CD14-positive monocyte (primary cell): ENCODE results near the gene KCNQ1. TPM values are rescaled to one million over a fixed set of nuclear protein-coding genes. Genes with fewer than 3 reads are reported as not detected.
A peak's percentile ranks its signal among the peaks of the same experiment; 100 is the strongest.

ENCODE experiments used
- DNase-seq, 3 donors: peaks; one replicate each; pipeline ENCODE4 v3.0.0-alpha.2; 2011 to 2022
- H2AFZ ChIP-seq: 2 replicates; pipeline ENCODE4 v1.6.0; 2012; ENCODE audit warnings: mild to moderate bottlenecking, low read depth, low read length, inconsistent platforms; ENCODE audit not compliant: insufficient read depth, poor library complexity, severe bottlenecking
- H3K27ac ChIP-seq, 2 donors: 1 replicate in 1 of 2; 2 replicates in 1 of 2; pipeline ENCODE4 v1.5.1; 2012 to 2013; ENCODE audit warnings: low read length in 2 of 2, control low read depth in 1 of 2, inconsistent platforms in 1 of 2, low read depth in 1 of 2, mild to moderate bottlenecking in 1 of 2
- H3K27me3 ChIP-seq, 2 donors: one replicate each; pipeline versions ENCODE4 v1.6.0 to v1.6.1; 2011 to 2013; ENCODE audit warnings: low read length in 2 of 2; ENCODE audit not compliant: control insufficient read depth in 2 of 2, insufficient read depth in 2 of 2
- H3K36me3 ChIP-seq, 2 donors: replicated peaks in 1 of 2; 1 replicate in 1 of 2; 2 replicates in 1 of 2; pipeline versions ENCODE4 v1.5.1 to v1.6.1; 2012 to 2013; ENCODE audit warnings: low read length in 2 of 2, control low read depth in 1 of 2, inconsistent platforms in 1 of 2, mild to moderate bottlenecking in 1 of 2; ENCODE audit not compliant: insufficient read depth in 2 of 2, control insufficient read depth in 1 of 2
- H3K4me1 ChIP-seq, 2 donors: 1 replicate in 1 of 2; 2 replicates in 1 of 2; pipeline versions ENCODE4 v1.5.1 to v1.6.1; 2012 to 2013; ENCODE audit warnings: low read length in 2 of 2, control low read depth in 1 of 2, inconsistent platforms in 1 of 2, mild to moderate bottlenecking in 1 of 2, moderate library complexity in 1 of 2; ENCODE audit not compliant: insufficient read depth in 2 of 2, control insufficient read depth in 1 of 2
- H3K4me2 ChIP-seq: replicated peaks from 2 replicates; pipeline ENCODE3; 2012; ENCODE audit warnings: low read length, moderate library complexity, mild to moderate bottlenecking; ENCODE audit not compliant: poor library complexity, severe bottlenecking; ENCODE audit errors: extremely low read depth
- H3K4me3 ChIP-seq, 3 experiments: fragments of 200-600 bp in 1 of 3; sonication (generic) in 1 of 3; replicated peaks in 1 of 3; 1 replicate in 2 of 3; 2 replicates in 1 of 3; pipeline ENCODE4 v1.5.1; 2011 to 2013; ENCODE audit warnings: low read length in 3 of 3, mild to moderate bottlenecking in 3 of 3, control low read depth in 2 of 3, low read depth in 2 of 3, inconsistent platforms in 1 of 3, moderate library complexity in 1 of 3
- H3K79me2 ChIP-seq: 2 replicates; pipeline ENCODE4 v1.6.0; 2012; ENCODE audit warnings: mild to moderate bottlenecking, control low read depth, inconsistent platforms, low read length, moderate library complexity; ENCODE audit not compliant: insufficient read depth
- H3K9ac ChIP-seq: 2 replicates; pipeline ENCODE4 v1.6.0; 2017; ENCODE audit warnings: low read length, mild to moderate bottlenecking; ENCODE audit not compliant: insufficient read depth, poor library complexity, severe bottlenecking
- H3K9me3 ChIP-seq, 2 donors: replicated peaks in 1 of 2; 1 replicate in 1 of 2; 2 replicates in 1 of 2; pipeline versions ENCODE4 v1.5.1 to v1.6.1; 2012 to 2013; ENCODE audit warnings: low read length in 2 of 2, control low read depth in 1 of 2; ENCODE audit not compliant: control insufficient read depth in 1 of 2, insufficient read depth in 1 of 2
- H4K20me1 ChIP-seq: 2 replicates; pipeline ENCODE4 v1.6.0; 2012; ENCODE audit warnings: mild to moderate bottlenecking, low read length, control low read depth, moderate library complexity; ENCODE audit not compliant: insufficient read depth
- H3K27ac Mint-ChIP-seq, 7 donors: one replicate each; pipeline ENCODE4 v1.8.0; 2020; ENCODE audit warnings: mild to moderate bottlenecking in 7 of 7, mixed read lengths in 7 of 7, moderate library complexity in 6 of 7, inconsistent platforms in 2 of 7
- H3K27me3 Mint-ChIP-seq, 3 donors: one replicate each; pipeline ENCODE4 v1.8.0; 2021 to 2022; ENCODE audit warnings: low read depth in 3 of 3, mild to moderate bottlenecking in 3 of 3, mixed read lengths in 3 of 3, moderate library complexity in 3 of 3, inconsistent platforms in 1 of 3
- H3K36me3 Mint-ChIP-seq, 2 donors: one replicate each; pipeline ENCODE4 v1.8.0; 2020; ENCODE audit warnings: mixed read lengths in 2 of 2, inconsistent platforms in 1 of 2, mild to moderate bottlenecking in 1 of 2
- H3K4me1 Mint-ChIP-seq: one replicate; pipeline ENCODE4 v1.8.0; 2020; ENCODE audit warnings: mild to moderate bottlenecking, mixed read lengths
- H3K4me3 Mint-ChIP-seq, 2 donors: one replicate each; pipeline ENCODE4 v1.8.0; 2020; ENCODE audit warnings: mild to moderate bottlenecking in 2 of 2, mixed read lengths in 2 of 2, moderate library complexity in 1 of 2
- H3K9me3 Mint-ChIP-seq, 7 donors: one replicate each; pipeline ENCODE4 v1.8.0; 2020 to 2022; ENCODE audit warnings: mixed read lengths in 7 of 7, mild to moderate bottlenecking in 6 of 7, moderate library complexity in 6 of 7, inconsistent platforms in 2 of 7
- WGBS: methylation state at CpG from one replicate; pipeline ENCODE4 v1.1.5; 2013; ENCODE audit warnings: missing lambda C conversion rate; ENCODE audit not compliant: insufficient coverage; 5-methylcytosine and 5-hydroxymethylcytosine counted together
- intact Hi-C, 2 donors: fragments of 100-400 bp; cut with micrococcal nuclease; formaldehyde crosslinking; loops; one replicate each; pipeline versions ENCODE4 v1.15.0 to v1.15.1; 2023
- polyA plus RNA-seq, 3 donors: library from polyadenylated mRNA; depleted of rRNA in 1 of 3; unstranded in 2 of 3; stranded (reverse) in 1 of 3; fragments of 300-500 nt in 2 of 3; fragments of >200 nt in 1 of 3; fragmentation: Illumina TruSeq in 2 of 3; gene quantifications; 1 replicate in 2 of 3; 2 replicates in 1 of 3; pipeline ENCODE4 v1.2.3, GENCODE V29; 2012 to 2021
- TF ChIP-seq, protein P1 (sequence below): fragments of 200-600 bp; IDR thresholded peaks from one replicate; pipeline ENCODE4 v1.8.0; 2022; ENCODE audit warnings: antibody characterized with exemption, mild to moderate bottlenecking

KCNQ1 gene
- polyA plus RNA-seq, 3 donors: 14.9 to 31.8 (median 21.6) TPM

DNA sequence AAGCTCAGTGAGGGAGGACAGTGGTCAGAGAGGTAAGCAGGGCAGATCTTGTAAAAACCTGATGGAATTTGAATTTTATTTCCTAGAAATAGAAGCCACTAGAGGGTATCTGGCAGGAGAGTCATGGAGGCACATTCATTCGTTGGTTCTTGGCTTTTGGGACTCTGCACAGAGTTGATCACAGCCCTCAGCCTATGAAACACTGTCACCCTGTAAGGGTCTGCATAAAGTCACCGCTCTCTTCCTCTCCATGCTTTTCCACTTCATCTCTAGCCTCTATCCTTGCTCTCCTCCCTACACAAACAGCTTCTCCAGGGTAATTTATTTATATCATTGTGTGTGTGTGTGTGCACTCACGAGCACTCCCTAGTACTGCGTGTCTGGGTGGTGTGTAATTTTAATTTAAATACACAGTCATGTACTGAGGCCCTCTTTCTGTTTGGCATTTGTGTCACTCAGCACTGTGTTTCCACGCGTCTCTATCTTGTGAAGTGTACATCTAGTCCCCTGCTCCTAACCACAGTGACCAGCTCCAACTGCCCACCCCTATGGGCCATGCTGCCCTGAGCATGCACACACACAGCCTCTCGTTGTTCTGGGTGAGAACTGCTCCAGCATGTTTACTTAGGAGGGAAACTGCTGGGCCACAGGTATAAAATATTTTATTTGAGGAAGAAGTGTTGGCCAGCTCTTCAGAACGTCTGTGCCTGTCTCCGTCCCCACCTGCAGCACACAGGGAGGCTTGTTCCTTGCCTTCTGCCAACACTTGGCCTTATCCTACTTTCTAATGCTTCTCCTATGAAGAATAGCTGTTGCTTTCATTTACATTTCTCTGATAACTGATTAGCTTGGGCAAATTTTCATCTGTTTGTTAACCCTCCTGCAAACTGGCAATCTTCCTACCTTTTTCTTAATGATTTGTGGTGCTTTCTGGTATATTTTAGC lies 250.5 kb downstream of the KCNQ1 start:
- Histone ChIP-seq H3K4me1 (peaks cover 15% of the 10 kb centered on the region in 2 donors), H3K27me3 (no peaks in the 10 kb centered on the region), H3K79me2 (peaks cover 7% of the 10 kb centered on the region), H3K9ac (no peak overlapping the region), H3K9me3 (peaks cover 11 to 17% of the 10 kb centered on the region in 2 donors), H2AFZ (no peak overlapping the region), H3K36me3 (peaks cover 6 to 29% of the 10 kb centered on the region in 2 donors), H3K4me2 (no peak overlapping the region), H3K4me3 (no peak overlapping the region), H4K20me1 (peaks cover 81% of the 10 kb centered on the region), H3K27ac (no peak overlapping the region)
- DNase-seq: no peak
- TF ChIP-seq, protein P1, sequence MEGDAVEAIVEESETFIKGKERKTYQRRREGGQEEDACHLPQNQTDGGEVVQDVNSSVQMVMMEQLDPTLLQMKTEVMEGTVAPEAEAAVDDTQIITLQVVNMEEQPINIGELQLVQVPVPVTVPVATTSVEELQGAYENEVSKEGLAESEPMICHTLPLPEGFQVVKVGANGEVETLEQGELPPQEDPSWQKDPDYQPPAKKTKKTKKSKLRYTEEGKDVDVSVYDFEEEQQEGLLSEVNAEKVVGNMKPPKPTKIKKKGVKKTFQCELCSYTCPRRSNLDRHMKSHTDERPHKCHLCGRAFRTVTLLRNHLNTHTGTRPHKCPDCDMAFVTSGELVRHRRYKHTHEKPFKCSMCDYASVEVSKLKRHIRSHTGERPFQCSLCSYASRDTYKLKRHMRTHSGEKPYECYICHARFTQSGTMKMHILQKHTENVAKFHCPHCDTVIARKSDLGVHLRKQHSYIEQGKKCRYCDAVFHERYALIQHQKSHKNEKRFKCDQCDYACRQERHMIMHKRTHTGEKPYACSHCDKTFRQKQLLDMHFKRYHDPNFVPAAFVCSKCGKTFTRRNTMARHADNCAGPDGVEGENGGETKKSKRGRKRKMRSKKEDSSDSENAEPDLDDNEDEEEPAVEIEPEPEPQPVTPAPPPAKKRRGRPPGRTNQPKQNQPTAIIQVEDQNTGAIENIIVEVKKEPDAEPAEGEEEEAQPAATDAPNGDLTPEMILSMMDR: no peak
- Mint-ChIP-seq H3K4me1 (peaks cover 24% of the 10 kb centered on the region), H3K36me3 (peaks cover 40 to 46% of the 10 kb centered on the region in 2 donors), H3K27ac (peak overlapping the region in 2 of 7 donors; percentile 24 to 40), H3K27me3 (peaks cover 3 to 7% (median 5%) of the 10 kb centered on the region in 3 donors), H3K9me3 (peaks cover 8 to 12% (median 11%) of the 10 kb centered on the region in 7 donors), H3K4me3 (no peak overlapping the region)
- intact Hi-C loops: loop anchor here in 1 of 2 donors (10.0 kb wide), 1 partner anchor 190 kb away; the partner anchor contains the start of gene CDKN1C
- no CpG with 5 or more reads among the region's 9 CpGs for WGBS

DNA sequence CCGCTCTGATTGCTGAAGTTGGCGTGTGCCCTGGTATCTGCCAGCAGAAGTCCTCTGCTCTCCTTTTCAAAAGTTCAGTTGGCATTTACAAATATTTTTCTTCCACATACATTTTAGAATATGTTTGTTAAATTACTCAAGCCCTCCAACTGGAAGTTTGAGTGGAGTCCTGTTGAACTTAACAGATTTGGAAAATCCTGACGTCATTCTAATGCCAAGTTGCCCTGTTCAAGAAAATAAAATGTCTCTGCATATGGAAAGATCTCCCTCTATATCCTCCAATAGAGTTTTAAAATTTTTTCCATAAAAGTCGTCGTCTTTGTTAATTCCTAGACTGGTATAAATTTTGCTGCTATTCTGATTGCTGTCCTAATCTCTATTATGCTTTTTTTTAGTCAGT lies 251.6 kb downstream of the KCNQ1 start:
- Histone ChIP-seq H3K4me1 (peaks cover 21 to 23% of the 10 kb centered on the region in 2 donors), H3K27ac (no peak overlapping the region), H3K36me3 (peaks cover 6 to 29% of the 10 kb centered on the region in 2 donors), H3K4me3 (no peak overlapping the region), H3K9ac (no peak overlapping the region), H2AFZ (no peak overlapping the region), H3K79me2 (peaks cover 7% of the 10 kb centered on the region), H3K9me3 (peaks cover 11 to 17% of the 10 kb centered on the region in 2 donors), H4K20me1 (peaks cover 78% of the 10 kb centered on the region), H3K4me2 (no peak overlapping the region), H3K27me3 (no peaks in the 10 kb centered on the region)
- Mint-ChIP-seq H3K4me1 (peaks cover 30% of the 10 kb centered on the region), H3K36me3 (peaks cover 36 to 40% of the 10 kb centered on the region in 2 donors), H3K27me3 (peaks cover 3 to 7% (median 5%) of the 10 kb centered on the region in 3 donors), H3K27ac (peak overlapping the region in 2 of 7 donors; percentile 13 to 68), H3K4me3 (no peak overlapping the region), H3K9me3 (peaks cover 8 to 12% (median 11%) of the 10 kb centered on the region in 7 donors)
- DNase-seq: no peak
- intact Hi-C loops: loop anchor here in 1 of 2 donors (10.0 kb wide), 1 partner anchor 188 kb away; the partner anchor contains the start of gene CDKN1C
- WGBS: 100% methylated on average over 1 of the region's 5 CpGs
- TF ChIP-seq, protein P1: no peak
